ENCODE measurements around the gene STRBP.

- TF ChIP-seq CTCF (IDR thresholded peaks at IDR 0.05), result no peak
- no peak for TF ChIP-seq POLR2AphosphoS5 (IDR thresholded peaks at IDR 0.05; ENCODE audit: low read depth, low read length)
- TF ChIP-seq SIN3A (IDR thresholded peaks at IDR 0.05; ENCODE audit: borderline replicate concordance, insufficient read depth, low read depth, low read length), result no peak
Observed at GRCh38 chr9:123253204-123253603, 15.2 kb downstream of the STRBP start.

Data from Panc1 (cell line).